Sigmoid colon (tissue), 4 donors: Measurements from ENCODE around the gene USH2A.

Experiments used
- CTCF ChIP-seq, 4 experiments: fragments of 450-650 bp in 3 of 4; fragments of 200-600 bp in 1 of 4; IDR thresholded peaks; one replicate each; pipeline ENCODE4 v1.5.1; 2016 to 2019; ENCODE audit warnings: antibody characterized with exemption in 4 of 4, mild to moderate bottlenecking in 3 of 4, moderate library complexity in 2 of 4
- EP300 ChIP-seq, 4 donors: sonication (generic); formaldehyde crosslinking; IDR thresholded peaks; one replicate each; pipeline ENCODE4 v1.6.1; 2017; ENCODE audit warnings: antibody characterized with exemption in 4 of 4
- POLR2A ChIP-seq, 2 donors: fragments of 450-650 bp; IDR thresholded peaks; one replicate each; pipeline ENCODE4 v1.6.1; 2016; ENCODE audit warnings: antibody characterized with exemption in 2 of 2, mild to moderate bottlenecking in 2 of 2, moderate library complexity in 2 of 2
- POLR2AphosphoS5 ChIP-seq, 4 donors: sonication (generic); formaldehyde crosslinking; IDR thresholded peaks; one replicate each; pipeline ENCODE4 v1.6.1; 2017; ENCODE audit warnings: antibody characterized with exemption in 4 of 4

- TF ChIP-seq CTCF (IDR thresholded peaks at IDR 0.05) (no peak), POLR2AphosphoS5 (IDR thresholded peaks at IDR 0.05) (no peak), EP300 (IDR thresholded peaks at IDR 0.05) (no peak), POLR2A (IDR thresholded peaks at IDR 0.05) (no peak)
Measured at GRCh38 chr1:215793180-215793579, 630.1 kb downstream of the USH2A start.
